ENCODE results near the gene CELF1.
"Not testable (repeated sequence)": the region's sequence is repeated elsewhere in the genome, so short reads cannot be mapped to it uniquely, and the experiment has no call there.

DNA sequence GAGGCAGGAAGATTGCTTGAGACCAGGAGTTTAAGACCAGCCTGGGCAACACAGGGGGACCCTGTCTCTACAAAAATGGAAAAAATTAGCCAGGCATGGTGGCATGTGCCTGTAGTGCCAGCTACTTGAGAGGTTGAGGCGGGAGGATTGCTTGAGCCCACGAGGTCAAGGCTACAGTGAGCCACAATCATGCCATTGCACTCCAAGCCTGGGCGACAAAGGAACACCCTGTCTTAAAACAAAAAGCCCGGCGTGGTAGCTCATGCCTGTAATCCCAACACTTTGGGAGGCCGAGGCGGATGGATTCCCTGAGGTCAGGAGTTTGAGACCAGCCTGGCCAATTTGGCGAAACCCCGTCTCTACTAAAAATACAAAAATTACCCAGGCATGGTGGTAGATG is 22.2 kb downstream of the CELF1 start:
- TF ChIP-seq, protein P1, sequence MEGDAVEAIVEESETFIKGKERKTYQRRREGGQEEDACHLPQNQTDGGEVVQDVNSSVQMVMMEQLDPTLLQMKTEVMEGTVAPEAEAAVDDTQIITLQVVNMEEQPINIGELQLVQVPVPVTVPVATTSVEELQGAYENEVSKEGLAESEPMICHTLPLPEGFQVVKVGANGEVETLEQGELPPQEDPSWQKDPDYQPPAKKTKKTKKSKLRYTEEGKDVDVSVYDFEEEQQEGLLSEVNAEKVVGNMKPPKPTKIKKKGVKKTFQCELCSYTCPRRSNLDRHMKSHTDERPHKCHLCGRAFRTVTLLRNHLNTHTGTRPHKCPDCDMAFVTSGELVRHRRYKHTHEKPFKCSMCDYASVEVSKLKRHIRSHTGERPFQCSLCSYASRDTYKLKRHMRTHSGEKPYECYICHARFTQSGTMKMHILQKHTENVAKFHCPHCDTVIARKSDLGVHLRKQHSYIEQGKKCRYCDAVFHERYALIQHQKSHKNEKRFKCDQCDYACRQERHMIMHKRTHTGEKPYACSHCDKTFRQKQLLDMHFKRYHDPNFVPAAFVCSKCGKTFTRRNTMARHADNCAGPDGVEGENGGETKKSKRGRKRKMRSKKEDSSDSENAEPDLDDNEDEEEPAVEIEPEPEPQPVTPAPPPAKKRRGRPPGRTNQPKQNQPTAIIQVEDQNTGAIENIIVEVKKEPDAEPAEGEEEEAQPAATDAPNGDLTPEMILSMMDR (IDR thresholded peaks at IDR 0.05) = not testable (repeated sequence)
- not testable (repeated sequence) for TF ChIP-seq POLR2A (IDR thresholded peaks at IDR 0.05)

Measured in uterus (tissue), 2 donors.